22Rv1 (cell line): Measurements from ENCODE around the gene KIF26B.
"Not testable (repeated sequence)": the region's sequence is repeated elsewhere in the genome, so short reads cannot be mapped to it uniquely, and the experiment has no call there.

Source experiments
- H3K27ac ChIP-seq: fragments of 450-650 bp; 2 replicates; pipeline ENCODE4 v1.5.1; 2017
- ZFX ChIP-seq: fragments of 450-650 bp; IDR thresholded peaks from 2 replicates; pipeline ENCODE4 v1.6.1; 2017; ENCODE audit warnings: antibody characterized with exemption, borderline replicate concordance
- TF ChIP-seq, protein P1 (sequence below): fragments of 450-650 bp; IDR thresholded peaks from 2 replicates; pipeline ENCODE4 v1.5.1; 2017; ENCODE audit warnings: mild to moderate bottlenecking

KIF26B gene

DNA sequence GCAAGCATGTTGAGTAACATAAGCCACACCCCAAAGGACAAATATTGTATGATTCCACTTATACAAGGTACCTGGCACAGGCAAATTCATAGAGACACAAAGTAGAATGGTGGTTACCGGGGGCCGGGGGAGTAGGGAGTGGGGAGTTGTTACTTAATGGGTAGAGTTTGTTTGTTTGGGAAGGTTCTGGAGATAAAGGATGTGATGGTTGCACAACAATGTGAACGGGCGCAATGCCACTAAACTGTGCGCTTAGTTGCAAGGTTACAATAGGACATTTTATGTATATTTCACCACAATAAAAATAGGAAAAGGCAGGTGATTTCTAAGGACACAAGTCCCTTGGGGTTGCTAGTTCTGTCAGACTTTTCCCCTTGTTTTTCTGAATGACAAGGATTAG, 516.6 kb downstream of the KIF26B start:
- no peak overlapping the region for H3K27ac ChIP-seq
- TF ChIP-seq, protein P1, sequence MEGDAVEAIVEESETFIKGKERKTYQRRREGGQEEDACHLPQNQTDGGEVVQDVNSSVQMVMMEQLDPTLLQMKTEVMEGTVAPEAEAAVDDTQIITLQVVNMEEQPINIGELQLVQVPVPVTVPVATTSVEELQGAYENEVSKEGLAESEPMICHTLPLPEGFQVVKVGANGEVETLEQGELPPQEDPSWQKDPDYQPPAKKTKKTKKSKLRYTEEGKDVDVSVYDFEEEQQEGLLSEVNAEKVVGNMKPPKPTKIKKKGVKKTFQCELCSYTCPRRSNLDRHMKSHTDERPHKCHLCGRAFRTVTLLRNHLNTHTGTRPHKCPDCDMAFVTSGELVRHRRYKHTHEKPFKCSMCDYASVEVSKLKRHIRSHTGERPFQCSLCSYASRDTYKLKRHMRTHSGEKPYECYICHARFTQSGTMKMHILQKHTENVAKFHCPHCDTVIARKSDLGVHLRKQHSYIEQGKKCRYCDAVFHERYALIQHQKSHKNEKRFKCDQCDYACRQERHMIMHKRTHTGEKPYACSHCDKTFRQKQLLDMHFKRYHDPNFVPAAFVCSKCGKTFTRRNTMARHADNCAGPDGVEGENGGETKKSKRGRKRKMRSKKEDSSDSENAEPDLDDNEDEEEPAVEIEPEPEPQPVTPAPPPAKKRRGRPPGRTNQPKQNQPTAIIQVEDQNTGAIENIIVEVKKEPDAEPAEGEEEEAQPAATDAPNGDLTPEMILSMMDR: no peak
- no peak for TF ChIP-seq ZFX

DNA sequence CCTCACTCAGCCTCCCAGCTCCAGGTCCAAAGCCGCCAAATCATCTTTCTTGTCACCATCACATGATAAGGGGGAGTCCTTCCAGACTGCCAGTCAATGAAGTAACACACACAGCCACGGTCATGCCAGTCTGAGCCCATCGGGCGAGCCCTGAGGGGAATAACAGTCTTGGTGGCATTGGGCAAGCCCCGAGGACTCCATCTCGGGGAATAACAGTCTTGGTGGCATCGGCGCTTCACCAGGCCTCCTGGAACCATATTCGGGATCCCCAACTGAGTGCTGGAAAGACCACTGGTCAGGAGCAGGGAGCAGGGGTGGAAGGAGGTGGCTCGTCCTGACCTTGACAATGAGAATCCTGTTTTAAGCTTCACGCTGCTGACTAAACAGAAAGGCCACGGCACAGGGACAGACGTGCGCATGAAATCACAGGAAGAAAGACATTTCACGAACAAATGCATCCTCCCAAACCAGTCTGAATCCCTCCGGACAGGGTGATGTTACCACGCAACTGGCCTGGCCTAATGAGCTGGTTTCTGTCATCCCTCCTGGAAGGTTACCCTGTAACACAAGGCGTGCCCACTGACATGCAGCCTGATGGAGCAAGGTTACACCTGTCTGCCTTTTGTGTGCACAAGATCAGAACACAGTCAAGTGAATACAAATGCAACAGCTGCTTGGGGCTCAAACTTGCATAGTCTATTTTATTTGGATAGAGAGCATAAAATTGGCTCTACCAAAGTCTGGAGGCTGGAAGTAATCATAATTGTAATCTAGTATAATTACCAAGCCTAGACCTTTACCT, 517.4 kb downstream of the KIF26B start:
- TF ChIP-seq ZFX: no peak
- TF ChIP-seq, protein P1: no peak
- H3K27ac ChIP-seq: no peak overlapping the region

DNA sequence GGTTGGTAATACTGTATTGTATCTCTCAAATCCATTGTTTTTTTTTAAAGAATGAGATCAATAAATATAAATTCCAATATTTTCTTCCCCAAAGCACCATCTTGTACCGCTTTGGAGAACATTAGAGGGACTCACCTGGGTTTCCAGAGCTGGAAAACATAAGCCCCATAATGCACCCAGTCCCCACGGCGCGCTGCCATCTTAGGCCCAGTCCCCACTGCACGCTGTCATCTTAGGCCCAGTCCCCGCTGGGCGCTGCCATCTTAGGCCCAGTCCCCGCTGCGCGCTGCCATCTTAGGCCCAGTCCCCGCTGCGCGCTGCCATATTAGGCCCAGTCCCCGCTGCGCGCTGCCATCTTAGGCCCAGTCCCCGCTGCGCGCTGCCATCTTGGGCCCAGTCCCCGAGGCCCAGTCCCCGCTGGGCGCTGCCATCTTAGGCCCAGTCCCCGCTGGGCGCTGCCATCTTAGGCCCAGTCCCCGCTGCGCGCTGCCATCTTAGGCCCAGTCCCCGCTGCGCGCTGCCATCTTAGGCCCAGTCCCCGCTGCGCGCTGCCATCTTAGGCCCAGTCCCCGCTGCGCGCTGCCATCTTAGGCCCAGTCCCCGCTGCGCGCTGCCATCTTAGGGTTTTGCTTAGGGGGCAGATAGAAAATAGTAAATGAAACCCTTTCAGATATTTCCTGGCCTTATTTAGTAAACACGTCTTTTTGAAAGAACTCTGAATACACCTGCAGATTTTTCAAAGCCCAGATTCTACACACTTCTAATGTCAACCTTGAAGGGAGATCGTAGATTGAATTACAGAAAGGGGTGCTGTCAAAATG, 518.3 kb downstream of the KIF26B start:
- not testable (repeated sequence) for H3K27ac ChIP-seq

DNA sequence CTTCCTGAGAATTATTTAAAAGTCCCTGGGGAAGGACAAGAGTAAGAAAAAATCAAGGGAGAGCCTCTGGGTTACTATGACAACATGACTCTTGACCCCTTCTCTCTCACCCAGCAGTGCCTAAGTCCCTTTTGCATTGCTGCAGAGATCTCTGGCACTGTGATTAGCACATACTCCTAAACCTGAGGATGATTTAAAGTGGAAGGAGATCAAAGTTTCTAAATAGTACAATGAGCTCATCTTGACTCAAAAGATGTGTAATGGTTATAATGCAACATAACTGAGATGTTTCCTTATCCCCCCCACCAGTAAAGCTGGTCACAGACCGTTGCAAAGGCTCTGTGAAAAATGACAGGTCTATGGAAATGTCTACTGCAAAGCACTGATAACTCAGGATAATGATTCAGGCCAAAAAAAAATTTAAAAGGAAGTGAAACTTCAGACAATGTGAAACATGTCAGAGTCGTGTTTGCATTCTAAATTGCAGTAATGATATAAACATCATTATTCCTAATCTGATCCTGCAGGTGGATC, 519.2 kb downstream of the KIF26B start:
- TF ChIP-seq, protein P1: no peak
- TF ChIP-seq ZFX: no peak
- no peak overlapping the region for H3K27ac ChIP-seq

DNA sequence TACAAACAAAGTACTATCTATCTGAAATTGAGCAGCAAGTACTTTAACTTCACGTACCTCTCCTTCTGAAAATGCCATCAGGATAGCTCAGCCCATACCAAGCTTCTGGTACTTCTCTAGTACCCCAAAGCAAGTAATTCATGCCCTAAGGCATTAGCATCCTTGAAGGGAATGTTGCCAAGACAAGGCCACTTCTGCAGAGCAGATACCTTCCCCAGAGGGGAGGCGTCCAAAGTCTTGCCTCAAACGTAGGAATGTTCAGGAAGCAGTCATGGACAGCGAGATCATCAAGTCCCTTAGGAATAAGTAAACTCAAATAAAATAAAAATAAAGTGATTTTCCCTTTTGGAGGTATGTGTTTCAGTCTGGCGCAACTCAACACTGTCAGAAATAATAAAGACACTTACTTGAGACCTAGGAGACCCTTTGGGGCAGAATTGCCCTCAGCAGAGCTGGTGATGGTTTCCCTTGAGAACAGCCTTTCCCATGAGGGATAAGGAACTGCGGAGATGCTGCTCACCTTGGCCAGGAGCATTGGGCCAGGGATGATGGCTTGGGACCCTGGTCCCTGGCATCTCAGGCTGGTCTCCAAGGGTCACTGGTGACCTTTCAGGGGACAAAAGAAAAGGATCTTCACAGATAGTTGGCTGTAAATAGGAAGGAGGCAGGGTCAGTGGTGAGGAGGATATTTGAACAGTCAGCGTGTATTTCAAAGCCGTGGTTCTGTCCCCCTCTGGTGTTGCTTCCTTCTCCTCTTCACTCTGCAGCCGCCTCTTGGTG, 522.9 kb downstream of the KIF26B start:
- H3K27ac ChIP-seq: no peak overlapping the region
- TF ChIP-seq ZFX: no peak

GRCh38 chr1:245678860-245679411, 524.2 kb downstream of the KIF26B start:
- no peak overlapping the region for H3K27ac ChIP-seq
- TF ChIP-seq, protein P1: no peak
- TF ChIP-seq ZFX: no peak

DNA sequence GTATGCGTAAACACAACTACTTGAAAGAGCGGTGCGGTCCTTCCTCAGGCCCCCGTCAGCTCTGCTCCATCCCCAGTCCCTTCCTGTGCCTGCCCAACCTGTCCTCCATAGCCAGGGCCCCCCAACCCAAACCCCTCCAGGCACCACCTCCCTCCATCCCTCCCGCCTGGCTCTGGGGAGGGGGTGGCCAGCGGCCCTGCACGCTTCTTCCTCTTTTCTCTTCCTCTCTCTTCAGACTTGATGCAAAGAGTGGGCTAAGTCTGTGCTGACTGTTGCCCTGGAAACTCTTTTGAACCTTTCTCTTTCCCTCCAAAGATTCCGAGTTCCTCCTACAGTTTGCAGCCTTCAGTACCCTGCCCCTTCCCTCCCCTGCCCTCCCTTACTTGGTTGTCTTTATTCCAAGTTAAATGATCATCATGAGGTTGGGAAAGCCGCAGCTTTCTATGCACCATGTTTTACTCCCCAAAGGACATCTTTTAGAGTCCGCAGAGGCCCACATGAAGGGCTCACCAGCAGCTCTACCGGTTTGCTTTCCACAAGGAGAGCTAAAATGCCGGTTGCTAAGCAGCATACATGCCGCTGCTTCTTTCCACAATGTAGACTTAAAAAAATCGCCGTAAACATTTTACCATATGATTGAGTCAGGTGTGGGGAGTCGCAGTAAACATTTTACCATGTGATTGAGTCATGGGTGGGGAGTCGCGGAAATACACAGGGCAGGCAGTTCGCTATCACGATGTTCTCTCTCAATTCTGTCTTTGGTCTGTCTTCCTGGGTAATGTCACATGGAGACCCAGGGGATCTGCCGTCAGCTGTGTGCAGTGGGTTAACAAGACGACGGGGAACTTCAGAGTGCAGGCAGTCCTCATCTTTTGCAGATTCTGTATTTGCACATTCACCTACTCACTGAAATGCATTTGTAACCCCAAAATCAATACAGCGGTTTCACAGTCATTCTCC, 525.3 kb downstream of the KIF26B start:
- H3K27ac ChIP-seq: no peak overlapping the region
- no peak for TF ChIP-seq ZFX
- TF ChIP-seq, protein P1: no peak
